ENCODE results near the gene C19orf85.

The C19orf85 gene

GRCh38 chr19:55474269-55475265 is 10.0 kb upstream of the C19orf85 start:
- H3K4me1 Mint-ChIP-seq: peaks cover 28% of the 10 kb centered on the region
- no peaks in the 10 kb centered on the region for H3K27me3 Mint-ChIP-seq
- H3K36me3 Mint-ChIP-seq (ENCODE audit: low read depth): no peaks in the 10 kb centered on the region
- no peak overlapping the region for H3K27ac Mint-ChIP-seq
- no peak for DNase-seq
- H3K9me3 Mint-ChIP-seq: no peaks in the 10 kb centered on the region
- no peak for ATAC-seq
- peak overlapping the region; percentile 27 for H3K4me3 Mint-ChIP-seq

- Mint-ChIP-seq H3K4me3 (no peak overlapping the region), H3K27ac (no peak overlapping the region)
Observed at GRCh38 chr19:55473225-55474012, 8.9 kb upstream of the C19orf85 start.

GRCh38 chr19:55472463-55472862 is 7.9 kb upstream of the C19orf85 start:
- Mint-ChIP-seq H3K9me3 (no peaks in the 10 kb centered on the region), H3K36me3 (ENCODE audit: low read depth) (no peaks in the 10 kb centered on the region), H3K4me3 (no peak overlapping the region), H3K27ac (no peak overlapping the region), H3K27me3 (no peaks in the 10 kb centered on the region), H3K4me1 (peaks cover 17% of the 10 kb centered on the region)
- ATAC-seq: no peak
- no peak for DNase-seq

More at GRCh38 chr19:55473225-55474012, 8.9 kb upstream of the C19orf85 start:
- peaks cover 22% of the 10 kb centered on the region for H3K4me1 Mint-ChIP-seq
- H3K9me3 Mint-ChIP-seq: no peaks in the 10 kb centered on the region
- H3K27me3 Mint-ChIP-seq: no peaks in the 10 kb centered on the region
- no peaks in the 10 kb centered on the region for H3K36me3 Mint-ChIP-seq (ENCODE audit: low read depth)
- no peak for DNase-seq
- ATAC-seq: no peak

GRCh38 chr19:55471266-55471665 is 6.7 kb upstream of the C19orf85 start:
- H3K4me3 Mint-ChIP-seq: no peak overlapping the region

GRCh38 chr19:55468054-55468393 is 3.5 kb upstream of the C19orf85 start:
- H3K27me3 Mint-ChIP-seq: no peaks in the 10 kb centered on the region
- no peak for ATAC-seq

More at GRCh38 chr19:55471266-55471665, 6.7 kb upstream of the C19orf85 start:
- Mint-ChIP-seq H3K27me3 (no peaks in the 10 kb centered on the region), H3K27ac (no peak overlapping the region), H3K36me3 (ENCODE audit: low read depth) (no peaks in the 10 kb centered on the region), H3K4me1 (peaks cover 13% of the 10 kb centered on the region), H3K9me3 (no peaks in the 10 kb centered on the region)
- ATAC-seq (no peak), DNase-seq (no peak)

GRCh38 chr19:55467236-55468053 is 2.9 kb upstream of the C19orf85 start:
- DNase-seq (peak; percentile 84), ATAC-seq (peak; percentile 82)
- H3K36me3 Mint-ChIP-seq (ENCODE audit: low read depth): no peaks in the 10 kb centered on the region
- H3K9me3 Mint-ChIP-seq: no peaks in the 10 kb centered on the region
- no peaks in the 10 kb centered on the region for H3K27me3 Mint-ChIP-seq
- peaks cover 4% of the 10 kb centered on the region for H3K4me1 Mint-ChIP-seq
- H3K27ac Mint-ChIP-seq: no peak overlapping the region
- no peak overlapping the region for H3K4me3 Mint-ChIP-seq

More at GRCh38 chr19:55468054-55468393, 3.5 kb upstream of the C19orf85 start:
- Mint-ChIP-seq H3K9me3 (no peaks in the 10 kb centered on the region), H3K36me3 (ENCODE audit: low read depth) (no peaks in the 10 kb centered on the region), H3K27ac (no peak overlapping the region), H3K4me1 (peaks cover 3% of the 10 kb centered on the region), H3K4me3 (no peak overlapping the region)
- DNase-seq: no peak

GRCh38 chr19:55466241-55466614 is 1.7 kb upstream of the C19orf85 start:
- Mint-ChIP-seq H3K9me3 (no peaks in the 10 kb centered on the region), H3K36me3 (ENCODE audit: low read depth) (peaks cover 2% of the 10 kb centered on the region), H3K4me3 (no peak overlapping the region), H3K27me3 (peaks cover 2% of the 10 kb centered on the region), H3K27ac (no peak overlapping the region), H3K4me1 (peaks cover 12% of the 10 kb centered on the region)
- no peak for DNase-seq
- ATAC-seq: no peak

- no peak for DNase-seq
- no peak for ATAC-seq
- Mint-ChIP-seq H3K4me3 (no peak overlapping the region), H3K27ac (no peak overlapping the region), H3K4me1 (peaks cover 15% of the 10 kb centered on the region), H3K36me3 (ENCODE audit: low read depth) (peaks cover 2% of the 10 kb centered on the region), H3K9me3 (no peaks in the 10 kb centered on the region), H3K27me3 (peaks cover 2% of the 10 kb centered on the region)
Observed at GRCh38 chr19:55465460-55466240, 1.1 kb upstream of the C19orf85 start.

GRCh38 chr19:55464039-55464661 is 401 bp downstream of the C19orf85 start:
- Mint-ChIP-seq H3K36me3 (ENCODE audit: low read depth) (peaks cover 2% of the 10 kb centered on the region), H3K27me3 (peaks cover 2% of the 10 kb centered on the region), H3K27ac (no peak overlapping the region), H3K4me1 (peaks cover 25% of the 10 kb centered on the region), H3K4me3 (no peak overlapping the region), H3K9me3 (no peaks in the 10 kb centered on the region)
- DNase-seq (no peak), ATAC-seq (no peak)

GRCh38 chr19:55463583-55464031 is 944 bp downstream of the C19orf85 start:
- ATAC-seq (no peak), DNase-seq (no peak)
- peaks cover 25% of the 10 kb centered on the region for H3K4me1 Mint-ChIP-seq
- H3K27ac Mint-ChIP-seq: no peak overlapping the region
- no peak overlapping the region for H3K4me3 Mint-ChIP-seq
- no peaks in the 10 kb centered on the region for H3K9me3 Mint-ChIP-seq
- H3K36me3 Mint-ChIP-seq (ENCODE audit: low read depth): peaks cover 2% of the 10 kb centered on the region
- H3K27me3 Mint-ChIP-seq: peaks cover 2% of the 10 kb centered on the region

GRCh38 chr19:55462722-55463121 is 1.8 kb downstream of the C19orf85 start:
- H3K27ac Mint-ChIP-seq: no peak overlapping the region
- DNase-seq (no peak), ATAC-seq (no peak)
- H3K9me3 Mint-ChIP-seq: no peaks in the 10 kb centered on the region
- peaks cover 22% of the 10 kb centered on the region for H3K4me1 Mint-ChIP-seq
- peaks cover 2% of the 10 kb centered on the region for H3K36me3 Mint-ChIP-seq (ENCODE audit: low read depth)
- peak overlapping the region; percentile 83 for H3K4me3 Mint-ChIP-seq
- peaks cover 2% of the 10 kb centered on the region for H3K27me3 Mint-ChIP-seq

- Mint-ChIP-seq H3K4me1 (peaks cover 22% of the 10 kb centered on the region), H3K4me3 (peak overlapping the region; percentile 83), H3K27me3 (peaks cover 2% of the 10 kb centered on the region), H3K9me3 (no peaks in the 10 kb centered on the region), H3K36me3 (ENCODE audit: low read depth) (peaks cover 2% of the 10 kb centered on the region), H3K27ac (peak overlapping the region; percentile 95)
- ATAC-seq: no peak
- DNase-seq: no peak
Observed at GRCh38 chr19:55461974-55462626, 2.5 kb downstream of the C19orf85 start.
